CD1c-positive myeloid dendritic cell (primary cell): ENCODE data around the gene LRRTM4.
"Not testable (repeated sequence)": the region's sequence is repeated elsewhere in the genome, so short reads cannot be mapped to it uniquely, and the experiment has no call there.

Experiments used
- DNase-seq: peaks from one replicate; pipeline ENCODE4 v3.0.0-alpha.2; 2016; ENCODE audit errors: extremely low spot score

The LRRTM4 gene

GRCh38 chr2:76745605-76746004 lies 776.6 kb downstream of the LRRTM4 start:
- no peak for DNase-seq

DNA sequence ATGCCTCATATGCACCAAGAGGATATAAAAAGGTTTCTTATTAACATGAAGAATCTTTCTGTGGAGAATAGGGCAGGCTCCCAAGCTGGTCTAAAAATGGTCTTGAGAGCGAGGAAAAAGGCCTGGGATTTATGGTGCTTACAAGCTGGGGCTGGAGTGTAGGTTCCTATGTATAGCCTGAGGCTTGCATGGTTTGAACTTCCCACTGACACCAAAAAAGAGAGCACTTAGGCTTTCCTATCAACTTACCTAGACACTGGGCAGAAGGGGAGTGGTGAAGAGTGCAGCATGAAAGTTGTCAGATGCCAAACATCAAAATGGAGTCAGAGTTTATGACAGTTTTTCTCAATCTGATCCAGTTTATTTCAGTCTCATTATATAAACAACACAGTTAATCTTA lies 784.6 kb downstream of the LRRTM4 start:
- DNase-seq = no peak

- no peak for DNase-seq
These were observed 788.4 kb downstream of the LRRTM4 start for GRCh38 chr2:76733736-76734135.

- no peak for DNase-seq
These were observed 791.0 kb downstream of the LRRTM4 start for GRCh38 chr2:76731157-76731556.

DNA sequence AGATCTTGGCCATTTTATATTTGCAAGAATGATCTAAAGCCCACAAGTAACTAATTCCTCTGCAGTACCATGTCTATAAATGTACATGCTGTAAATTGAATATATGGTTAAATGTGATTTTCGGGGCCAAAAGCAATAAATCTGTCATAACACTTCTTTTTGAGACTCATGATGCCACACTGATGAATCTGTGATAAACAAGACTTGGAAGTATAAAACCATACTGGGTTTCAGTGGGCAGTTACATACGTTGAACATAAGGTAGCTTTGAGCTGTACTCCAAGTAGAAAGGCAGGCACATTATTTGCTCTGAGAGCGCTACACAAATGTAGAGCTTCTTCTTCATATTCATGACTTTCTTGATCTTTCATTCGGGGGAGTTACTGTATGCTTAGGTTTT lies 792.2 kb downstream of the LRRTM4 start:
- DNase-seq = no peak

DNA sequence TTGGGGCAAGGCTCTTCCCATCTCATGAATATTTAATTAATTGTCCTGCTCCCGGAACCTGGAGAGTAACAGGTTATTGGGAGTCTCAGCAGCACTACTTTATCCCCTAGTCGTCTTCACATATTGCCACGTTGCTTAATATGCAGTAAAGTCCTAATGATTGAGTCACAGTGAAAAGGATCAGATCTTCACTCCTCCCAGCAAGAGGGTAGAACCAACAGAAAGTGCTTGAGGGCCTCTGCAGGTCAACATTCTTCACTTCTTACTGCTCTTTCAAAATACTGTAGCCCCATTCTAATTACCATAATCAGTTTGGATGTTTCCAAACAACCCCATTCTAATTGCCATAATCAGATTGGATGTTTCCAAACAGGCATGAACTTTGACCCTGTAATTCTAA lies 801.0 kb downstream of the LRRTM4 start:
- no peak for DNase-seq

GRCh38 chr2:76713312-76713711 lies 808.9 kb downstream of the LRRTM4 start:
- DNase-seq = no peak

- no peak for DNase-seq
These were observed 810.7 kb downstream of the LRRTM4 start for GRCh38 chr2:76711490-76711889.

- no peak for DNase-seq
These were observed 821.3 kb downstream of the LRRTM4 start for GRCh38 chr2:76700894-76701293.

DNA sequence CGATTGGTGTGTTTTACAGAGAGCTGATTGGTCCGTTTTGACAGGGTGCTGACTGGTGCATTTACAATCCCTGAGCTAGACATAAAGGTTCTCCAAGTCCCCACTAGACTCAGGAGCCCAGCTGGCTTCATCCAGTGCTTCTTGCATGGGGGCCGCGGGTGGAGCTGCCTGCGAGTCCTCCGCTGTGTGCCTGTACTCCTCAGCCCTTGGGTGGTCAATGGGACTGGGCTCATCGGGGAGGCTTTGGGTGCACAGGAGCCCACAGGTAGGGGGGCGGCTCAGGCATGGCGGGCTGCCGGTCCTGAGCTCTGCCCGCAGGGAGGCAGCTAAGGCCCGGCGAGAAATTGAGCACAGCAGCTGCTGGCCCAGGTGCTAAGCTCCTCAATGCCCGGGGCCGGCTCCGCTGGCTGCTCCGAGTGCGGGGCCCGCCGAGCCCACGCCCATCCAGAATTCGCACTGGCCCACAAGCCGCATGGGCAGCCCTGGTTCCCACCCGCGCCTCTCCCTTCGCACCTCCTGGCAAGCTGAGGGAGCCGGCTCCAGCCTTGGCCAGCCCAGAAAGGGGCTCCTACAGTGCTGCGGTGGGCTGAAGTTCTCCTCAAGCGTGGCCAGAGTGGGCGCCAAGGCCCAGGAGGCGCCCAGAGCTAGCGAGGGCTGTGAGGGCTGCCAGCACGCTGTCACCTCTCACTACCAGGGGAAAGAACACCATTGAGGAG lies 824.0 kb downstream of the LRRTM4 start:
- not testable (repeated sequence) for DNase-seq
